Measurements from ENCODE around the gene TRIM50. TPM values are rescaled to one million over a fixed set of nuclear protein-coding genes. Genes with fewer than 3 reads are reported as not detected.
"Not testable (repeated sequence)": the region's sequence is repeated elsewhere in the genome, so short reads cannot be mapped to it uniquely, and the experiment has no call there.

Gene TRIM50
- total RNA-seq, 1 experiment from 2014 or later, result not detected

DNA sequence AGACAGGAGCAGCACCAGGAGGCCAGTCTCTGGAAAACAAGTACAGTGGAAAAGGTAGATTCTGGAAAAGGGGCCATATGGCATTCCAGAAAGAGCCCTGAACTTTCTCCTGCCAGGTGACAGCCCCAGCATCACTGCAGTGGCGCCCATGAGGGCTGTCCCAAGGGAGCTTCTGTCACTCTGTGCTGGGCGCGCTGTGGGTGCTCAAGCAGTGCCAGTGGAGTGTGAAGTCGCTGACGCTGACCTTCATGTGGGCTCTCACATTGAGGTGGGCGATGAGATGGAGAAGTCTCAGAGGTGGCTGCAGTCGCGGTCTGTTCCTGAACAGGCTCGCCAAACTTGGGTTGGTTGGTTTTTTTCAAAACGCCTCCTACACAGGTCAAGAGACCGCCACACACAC lies 38.2 kb upstream of the TRIM50 start:
- Histone ChIP-seq H3K9me2 (ENCODE audit: insufficient read depth) (no peaks in the 10 kb centered on the region), H3K36me3 (ENCODE audit: low read depth) (no peaks in the 10 kb centered on the region), H3K27ac (no peak overlapping the region), H4K20me1 (ENCODE audit: insufficient read depth) (no peaks in the 10 kb centered on the region), H3F3A (ENCODE audit: insufficient read depth, low read depth) (no peaks in the 10 kb centered on the region), H3K27me3 (ENCODE audit: insufficient read depth, low read depth) (peaks cover 16% of the 10 kb centered on the region), H3K79me2 (ENCODE audit: low read depth) (no peaks in the 10 kb centered on the region), H2AFZ (no peak overlapping the region), H3K4me3 (no peak overlapping the region), H3K4me2 (no peak overlapping the region), H3K4me1 (replicated peaks; ENCODE audit: insufficient read depth) (no peaks in the 10 kb centered on the region), H3K9me3 (ENCODE audit: insufficient read depth, low read depth) (no peaks in the 10 kb centered on the region)
- TF ChIP-seq, protein P1, sequence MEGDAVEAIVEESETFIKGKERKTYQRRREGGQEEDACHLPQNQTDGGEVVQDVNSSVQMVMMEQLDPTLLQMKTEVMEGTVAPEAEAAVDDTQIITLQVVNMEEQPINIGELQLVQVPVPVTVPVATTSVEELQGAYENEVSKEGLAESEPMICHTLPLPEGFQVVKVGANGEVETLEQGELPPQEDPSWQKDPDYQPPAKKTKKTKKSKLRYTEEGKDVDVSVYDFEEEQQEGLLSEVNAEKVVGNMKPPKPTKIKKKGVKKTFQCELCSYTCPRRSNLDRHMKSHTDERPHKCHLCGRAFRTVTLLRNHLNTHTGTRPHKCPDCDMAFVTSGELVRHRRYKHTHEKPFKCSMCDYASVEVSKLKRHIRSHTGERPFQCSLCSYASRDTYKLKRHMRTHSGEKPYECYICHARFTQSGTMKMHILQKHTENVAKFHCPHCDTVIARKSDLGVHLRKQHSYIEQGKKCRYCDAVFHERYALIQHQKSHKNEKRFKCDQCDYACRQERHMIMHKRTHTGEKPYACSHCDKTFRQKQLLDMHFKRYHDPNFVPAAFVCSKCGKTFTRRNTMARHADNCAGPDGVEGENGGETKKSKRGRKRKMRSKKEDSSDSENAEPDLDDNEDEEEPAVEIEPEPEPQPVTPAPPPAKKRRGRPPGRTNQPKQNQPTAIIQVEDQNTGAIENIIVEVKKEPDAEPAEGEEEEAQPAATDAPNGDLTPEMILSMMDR (conservative IDR thresholded peaks at IDR 0.05), result no peak
- TF ChIP-seq EZH2 (IDR thresholded peaks at IDR 0.05; ENCODE audit: low read depth), result no peak
- intact Hi-C loops (cut with micrococcal nuclease; ENCODE audit: unreplicated experiment), result no loop called here
- CTCF ChIA-PET, result no interaction called here
- no TSS peak for BruUV-seq (replicated peaks)
- no peak for DNase-seq
- POLR2A ChIA-PET (ENCODE audit: unreplicated experiment), result no interaction called here

DNA sequence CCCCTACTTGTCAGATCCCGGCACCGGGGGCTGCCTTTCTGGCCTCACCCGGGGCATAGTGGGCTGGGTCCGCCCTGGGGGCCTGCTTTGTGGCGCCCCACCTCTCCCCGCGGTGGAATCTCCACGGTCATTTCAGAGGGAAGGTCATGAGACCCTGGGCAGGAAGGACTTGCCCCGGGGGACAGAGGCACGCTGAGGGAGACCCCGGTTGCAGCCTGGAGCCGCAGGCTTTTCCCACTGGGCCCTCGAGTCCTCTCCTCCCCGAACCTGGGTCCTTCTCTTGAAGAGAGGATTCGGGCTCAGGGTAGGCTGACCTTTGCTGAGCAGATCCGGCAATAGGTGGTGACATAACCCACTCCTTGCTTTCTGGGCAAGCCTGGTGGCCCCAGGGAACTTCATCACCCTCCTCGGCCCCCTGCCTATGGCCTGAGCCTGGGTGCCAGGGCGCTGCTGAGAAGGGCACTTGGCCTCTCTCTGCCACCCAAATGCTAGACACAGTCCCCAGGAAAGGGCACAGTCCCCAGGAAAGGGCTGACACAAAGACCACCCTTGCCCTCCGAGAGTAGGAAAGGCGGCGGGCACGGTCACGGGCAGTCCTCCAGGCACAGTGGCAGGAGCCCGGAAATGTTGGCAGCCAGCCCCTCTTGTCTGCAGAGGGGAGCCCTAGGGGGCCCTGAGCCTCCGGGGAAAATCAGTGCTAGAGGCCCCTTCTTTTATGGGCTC lies 36.3 kb upstream of the TRIM50 start:
- Histone ChIP-seq H3K36me3 (ENCODE audit: low read depth) (no peaks in the 10 kb centered on the region), H3K4me1 (replicated peaks; ENCODE audit: insufficient read depth) (no peaks in the 10 kb centered on the region), H3K9me2 (ENCODE audit: insufficient read depth) (no peaks in the 10 kb centered on the region), H3K9me3 (ENCODE audit: insufficient read depth, low read depth) (no peaks in the 10 kb centered on the region), H3K27ac (no peak overlapping the region), H3K27me3 (ENCODE audit: insufficient read depth, low read depth) (peaks cover 16% of the 10 kb centered on the region), H3K79me2 (ENCODE audit: low read depth) (no peaks in the 10 kb centered on the region), H3K4me3 (no peak overlapping the region), H4K20me1 (ENCODE audit: insufficient read depth) (no peaks in the 10 kb centered on the region), H3F3A (ENCODE audit: insufficient read depth, low read depth) (no peaks in the 10 kb centered on the region), H3K4me2 (no peak overlapping the region), H2AFZ (no peak overlapping the region)
- intact Hi-C loops (cut with micrococcal nuclease; ENCODE audit: unreplicated experiment), result no loop called here
- TF ChIP-seq, protein P1 (conservative IDR thresholded peaks at IDR 0.05), result no peak
- TF ChIP-seq EZH2 (IDR thresholded peaks at IDR 0.05; ENCODE audit: low read depth), result no peak
- no TSS peak for BruUV-seq (replicated peaks)
- POLR2A ChIA-PET (ENCODE audit: unreplicated experiment), result no interaction called here
- CTCF ChIA-PET, result no interaction called here
- no peak for DNase-seq

DNA sequence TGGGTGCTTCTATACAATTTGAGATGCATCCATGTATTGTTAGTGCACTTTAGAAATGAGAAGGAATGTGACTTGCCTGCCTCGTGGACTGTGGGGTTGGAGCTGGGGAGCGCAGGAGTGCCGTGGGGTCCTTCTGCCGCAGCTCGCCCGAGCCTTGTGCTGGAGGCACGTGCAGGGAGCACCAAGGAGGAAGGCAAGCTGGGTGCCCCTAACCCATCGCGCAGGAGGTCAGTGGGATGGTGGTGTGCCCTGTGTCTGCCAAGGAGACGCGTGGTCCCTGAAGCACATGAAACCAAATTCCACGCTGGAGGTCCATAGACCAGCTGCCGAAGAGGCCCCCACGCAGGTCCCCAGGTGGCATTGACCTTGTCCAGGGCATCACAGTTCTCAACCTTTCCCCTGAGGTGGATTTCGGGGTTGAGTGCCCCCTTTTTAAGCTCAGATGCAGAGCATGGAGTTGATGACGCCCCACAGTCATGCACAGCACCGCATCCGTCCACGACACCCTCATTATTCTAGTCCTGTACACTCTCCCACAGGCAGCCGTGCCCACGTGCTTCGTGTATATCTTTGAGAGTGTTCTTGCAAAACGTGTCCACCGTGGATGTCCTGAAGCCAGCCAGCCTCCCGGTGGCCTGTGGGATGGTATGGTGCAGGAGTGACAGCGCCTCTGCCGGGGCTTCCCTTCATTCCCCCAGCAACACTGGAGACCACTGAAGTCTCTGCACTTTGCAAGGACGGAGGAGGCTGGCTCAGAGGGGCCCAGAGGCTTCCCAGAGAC lies 35.5 kb upstream of the TRIM50 start:
- Histone ChIP-seq H3K9me3 (ENCODE audit: insufficient read depth, low read depth) (no peaks in the 10 kb centered on the region), H3K4me3 (no peak overlapping the region), H2AFZ (no peak overlapping the region), H3F3A (ENCODE audit: insufficient read depth, low read depth) (no peaks in the 10 kb centered on the region), H3K9me2 (ENCODE audit: insufficient read depth) (no peaks in the 10 kb centered on the region), H3K36me3 (ENCODE audit: low read depth) (no peaks in the 10 kb centered on the region), H3K27ac (no peak overlapping the region), H4K20me1 (ENCODE audit: insufficient read depth) (no peaks in the 10 kb centered on the region), H3K4me2 (no peak overlapping the region), H3K79me2 (ENCODE audit: low read depth) (no peaks in the 10 kb centered on the region), H3K4me1 (replicated peaks; ENCODE audit: insufficient read depth) (peaks cover 3% of the 10 kb centered on the region; the same call in 1 of the 2 replicates), H3K27me3 (ENCODE audit: insufficient read depth, low read depth) (peaks cover 16% of the 10 kb centered on the region)
- intact Hi-C loops (cut with micrococcal nuclease; ENCODE audit: unreplicated experiment), result no loop called here
- TF ChIP-seq, protein P1 (conservative IDR thresholded peaks at IDR 0.05), result no peak
- TF ChIP-seq EZH2 (IDR thresholded peaks at IDR 0.05; ENCODE audit: low read depth), result no peak
- POLR2A ChIA-PET (ENCODE audit: unreplicated experiment), result no interaction called here
- CTCF ChIA-PET, result no interaction called here
- BruUV-seq (replicated peaks), result no TSS peak
- DNase-seq, result no peak

DNA sequence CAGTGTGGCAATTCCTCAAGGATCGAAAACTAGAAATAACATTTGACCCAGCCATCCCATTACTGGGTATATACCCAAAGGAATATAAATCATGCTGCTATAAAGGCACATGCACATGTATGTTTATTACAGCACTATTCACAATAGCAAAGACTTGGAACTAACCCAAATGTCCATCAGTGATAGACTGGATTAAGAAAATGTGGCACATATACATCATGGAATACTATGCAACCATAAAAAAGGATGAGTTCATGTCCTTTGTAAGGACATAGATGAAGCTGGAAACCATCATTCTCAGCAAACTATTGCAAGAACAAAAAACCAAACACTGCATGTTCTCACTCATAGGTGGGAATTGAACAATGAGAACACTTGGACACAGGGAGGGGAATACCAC lies 32.7 kb upstream of the TRIM50 start:
- POLR2A ChIA-PET (ENCODE audit: unreplicated experiment); BruUV-seq (replicated peaks); H3K27ac ChIP-seq; H3K79me2 ChIP-seq (ENCODE audit: low read depth); H3K9me3 ChIP-seq (ENCODE audit: insufficient read depth, low read depth); H3K36me3 ChIP-seq (ENCODE audit: low read depth); H3K4me3 ChIP-seq; H2AFZ ChIP-seq; H4K20me1 ChIP-seq (ENCODE audit: insufficient read depth); CTCF ChIA-PET; intact Hi-C loops (cut with micrococcal nuclease; ENCODE audit: unreplicated experiment); H3K4me2 ChIP-seq; H3K9me2 ChIP-seq (ENCODE audit: insufficient read depth); DNase-seq; H3F3A ChIP-seq (ENCODE audit: insufficient read depth, low read depth): not testable (repeated sequence)
- peaks cover 13% of the 10 kb centered on the region for H3K4me1 ChIP-seq (replicated peaks; ENCODE audit: insufficient read depth)
- peaks cover 16% of the 10 kb centered on the region for H3K27me3 ChIP-seq (ENCODE audit: insufficient read depth, low read depth)

Data from PC-9 (cell line).